ENCODE measurements around the gene CDC5L.

GRCh38 chr6:44390158-44390683, 2.7 kb downstream of the CDC5L start:
- TF ChIP-seq POLR2A (IDR thresholded peaks at IDR 0.05), result no peak
- no peak for TF ChIP-seq CTCF (IDR thresholded peaks at IDR 0.05)
